ENCODE results near the gene ALKBH3.

Gene ALKBH3

GRCh38 chr11:43919852-43920597 is 39.4 kb downstream of the ALKBH3 start:
- peak overlapping the region; percentile 22 for H3K27ac ChIP-seq (ENCODE audit: poor library complexity, severe bottlenecking)
- no peaks in the 10 kb centered on the region for H3K9me3 ChIP-seq (ENCODE audit: severe bottlenecking)
- peaks cover 12% of the 10 kb centered on the region for H3K4me1 ChIP-seq (ENCODE audit: insufficient read depth, poor library complexity, severe bottlenecking)
- H3K27me3 ChIP-seq (ENCODE audit: insufficient read depth, poor library complexity, severe bottlenecking): no peaks in the 10 kb centered on the region
- TF ChIP-seq CTCF (IDR thresholded peaks at IDR 0.05; ENCODE audit: poor library complexity, severe bottlenecking): no peak
- ATAC-seq (ENCODE audit: low read depth): no peak
- H3K4me3 ChIP-seq (ENCODE audit: severe bottlenecking): no peak overlapping the region
- DNase-seq (ENCODE audit: low spot score): no peak
- H3K36me3 ChIP-seq (ENCODE audit: low read depth): peaks cover 28% of the 10 kb centered on the region

GRCh38 chr11:43920598-43921419 is 40.2 kb downstream of the ALKBH3 start:
- Histone ChIP-seq H3K27me3 (ENCODE audit: insufficient read depth, poor library complexity, severe bottlenecking) (no peaks in the 10 kb centered on the region), H3K27ac (ENCODE audit: poor library complexity, severe bottlenecking) (peak overlapping the region; percentile 22), H3K36me3 (ENCODE audit: low read depth) (peaks cover 20% of the 10 kb centered on the region), H3K4me1 (ENCODE audit: insufficient read depth, poor library complexity, severe bottlenecking) (peaks cover 12% of the 10 kb centered on the region), H3K4me3 (ENCODE audit: severe bottlenecking) (no peak overlapping the region), H3K9me3 (ENCODE audit: severe bottlenecking) (no peaks in the 10 kb centered on the region)
- ATAC-seq (ENCODE audit: low read depth) (peak; percentile 97), DNase-seq (ENCODE audit: low spot score) (peak; percentile 75)
- no peak for TF ChIP-seq CTCF (IDR thresholded peaks at IDR 0.05; ENCODE audit: poor library complexity, severe bottlenecking)

- H3K4me3 ChIP-seq (ENCODE audit: severe bottlenecking): no peak overlapping the region
- no peak overlapping the region for H3K27ac ChIP-seq (ENCODE audit: poor library complexity, severe bottlenecking)
- no peaks in the 10 kb centered on the region for H3K9me3 ChIP-seq (ENCODE audit: severe bottlenecking)
- H3K36me3 ChIP-seq (ENCODE audit: low read depth): peaks cover 15% of the 10 kb centered on the region
- DNase-seq (ENCODE audit: low spot score) (no peak), ATAC-seq (ENCODE audit: low read depth) (no peak)
- H3K27me3 ChIP-seq (ENCODE audit: insufficient read depth, poor library complexity, severe bottlenecking): no peaks in the 10 kb centered on the region
- TF ChIP-seq CTCF (IDR thresholded peaks at IDR 0.05; ENCODE audit: poor library complexity, severe bottlenecking): no peak
- H3K4me1 ChIP-seq (ENCODE audit: insufficient read depth, poor library complexity, severe bottlenecking): peaks cover 12% of the 10 kb centered on the region
These were observed 41.1 kb downstream of the ALKBH3 start for GRCh38 chr11:43921561-43922294.

- no peak for TF ChIP-seq CTCF (IDR thresholded peaks at IDR 0.05; ENCODE audit: poor library complexity, severe bottlenecking)
- H3K27me3 ChIP-seq (ENCODE audit: insufficient read depth, poor library complexity, severe bottlenecking): no peaks in the 10 kb centered on the region
- no peaks in the 10 kb centered on the region for H3K9me3 ChIP-seq (ENCODE audit: severe bottlenecking)
- peaks cover 12% of the 10 kb centered on the region for H3K4me1 ChIP-seq (ENCODE audit: insufficient read depth, poor library complexity, severe bottlenecking)
- H3K27ac ChIP-seq (ENCODE audit: poor library complexity, severe bottlenecking): no peak overlapping the region
- H3K36me3 ChIP-seq (ENCODE audit: low read depth): peaks cover 15% of the 10 kb centered on the region
- no peak overlapping the region for H3K4me3 ChIP-seq (ENCODE audit: severe bottlenecking)
- ATAC-seq (ENCODE audit: low read depth) (no peak), DNase-seq (ENCODE audit: low spot score) (no peak)
These were observed 41.6 kb downstream of the ALKBH3 start for GRCh38 chr11:43922295-43922648.

Data from RWPE2 (cell line).